GM13976 (cell line): ENCODE results near the gene FOLR2.

Experiments
- DNase-seq: peaks from one replicate; pipeline ENCODE4 v3.0.0; 2012; ENCODE audit warnings: low spot score
- in situ Hi-C: fragments of 300-500 bp; cut with MboI; formaldehyde crosslinking; loops from one replicate; pipeline ENCODE4 v1.12.0; 2022; ENCODE audit warnings: low sequenced_read_pairs, mixed read lengths, inconsistent platforms; ENCODE audit not compliant: unreplicated experiment
- TF ChIP-seq, protein P1 (sequence below): IDR thresholded peaks from 2 replicates; pipeline ENCODE4 v1.5.1; 2012; ENCODE audit warnings: borderline replicate concordance, mild to moderate bottlenecking; ENCODE audit not compliant: insufficient read depth; ENCODE audit errors: extremely low read depth, missing control alignments, control extremely low read depth

FOLR2 gene

GRCh38 chr11:72217841-72218240 lies 1.2 kb downstream of the FOLR2 start:
- DNase-seq = no peak
- TF ChIP-seq, protein P1, sequence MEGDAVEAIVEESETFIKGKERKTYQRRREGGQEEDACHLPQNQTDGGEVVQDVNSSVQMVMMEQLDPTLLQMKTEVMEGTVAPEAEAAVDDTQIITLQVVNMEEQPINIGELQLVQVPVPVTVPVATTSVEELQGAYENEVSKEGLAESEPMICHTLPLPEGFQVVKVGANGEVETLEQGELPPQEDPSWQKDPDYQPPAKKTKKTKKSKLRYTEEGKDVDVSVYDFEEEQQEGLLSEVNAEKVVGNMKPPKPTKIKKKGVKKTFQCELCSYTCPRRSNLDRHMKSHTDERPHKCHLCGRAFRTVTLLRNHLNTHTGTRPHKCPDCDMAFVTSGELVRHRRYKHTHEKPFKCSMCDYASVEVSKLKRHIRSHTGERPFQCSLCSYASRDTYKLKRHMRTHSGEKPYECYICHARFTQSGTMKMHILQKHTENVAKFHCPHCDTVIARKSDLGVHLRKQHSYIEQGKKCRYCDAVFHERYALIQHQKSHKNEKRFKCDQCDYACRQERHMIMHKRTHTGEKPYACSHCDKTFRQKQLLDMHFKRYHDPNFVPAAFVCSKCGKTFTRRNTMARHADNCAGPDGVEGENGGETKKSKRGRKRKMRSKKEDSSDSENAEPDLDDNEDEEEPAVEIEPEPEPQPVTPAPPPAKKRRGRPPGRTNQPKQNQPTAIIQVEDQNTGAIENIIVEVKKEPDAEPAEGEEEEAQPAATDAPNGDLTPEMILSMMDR = no peak
- in situ Hi-C loops = no loop called here

GRCh38 chr11:72218251-72218745 lies 1.7 kb downstream of the FOLR2 start:
- in situ Hi-C loops = no loop called here
- TF ChIP-seq, protein P1 = no peak
- no peak for DNase-seq

GRCh38 chr11:72220696-72221363 lies 4.2 kb downstream of the FOLR2 start:
- DNase-seq = no peak
- TF ChIP-seq, protein P1 = no peak
- in situ Hi-C loops = no loop called here

GRCh38 chr11:72221386-72222075 lies 4.9 kb downstream of the FOLR2 start:
- in situ Hi-C loops = no loop called here
- TF ChIP-seq, protein P1 = no peak
- no peak for DNase-seq

GRCh38 chr11:72222106-72222891 lies 5.7 kb downstream of the FOLR2 start:
- in situ Hi-C loops = no loop called here

More at GRCh38 chr11:72222106-72222891, 5.7 kb downstream of the FOLR2 start:
- no peak for DNase-seq
- TF ChIP-seq, protein P1 = no peak
